IMR-90 (cell line): ENCODE data around the gene MOB2. TPM values are rescaled to one million over a fixed set of nuclear protein-coding genes. Genes with fewer than 3 reads are reported as not detected.

Source experiments
- ATAC-seq: fragments of 200-7000 bp; cut with Tn5 transposase; 2 replicates; pipeline ENCODE4 v1.9.1; 2020; ENCODE audit warnings: low read depth, mild to moderate bottlenecking, moderate library complexity
- BruUV-seq: library from RNA; stranded (reverse); fragments of 400-500 nt; replicated peaks from 2 replicates; lab custom pipeline; 2021; lab: Mats Ljungman, UMichigan
- CTCF ChIA-PET: fragments of 300-600 bp; formaldehyde crosslinking; extraction: SDS; loops from one replicate; lab custom pipeline; 2021; ENCODE audit warnings: antibody characterized with exemption; lab: Yijun Ruan, JAX
- POLR2A ChIA-PET: fragments of 300-600 bp; sonication (Branson Sonifier 250); formaldehyde crosslinking; loops from one replicate; lab custom pipeline; 2022; ENCODE audit warnings: antibody characterized with exemption; ENCODE audit not compliant: unreplicated experiment; lab: Charles Lee
- DNase-seq: peaks from one replicate; pipeline ENCODE4 v3.0.0; 2013
- H2AFZ ChIP-seq: replicated peaks from 2 replicates; pipeline ENCODE3; 2013; ENCODE audit warnings: low read length, mild to moderate bottlenecking; ENCODE audit not compliant: poor library complexity
- H2AK5ac ChIP-seq: 2 replicates; pipeline ENCODE4 v1.6.1; 2013; ENCODE audit warnings: low read depth, low read length, inconsistent platforms
- H2AK9ac ChIP-seq: replicated peaks from 2 replicates; pipeline ENCODE3; 2013; ENCODE audit warnings: mild to moderate bottlenecking, low read depth, low read length, moderate library complexity; ENCODE audit not compliant: poor library complexity
- H2BK120ac ChIP-seq: 2 replicates; pipeline ENCODE4 v1.6.1; 2013; ENCODE audit warnings: low read depth, low read length, inconsistent platforms
- H2BK15ac ChIP-seq: 3 replicates; pipeline ENCODE4 v1.6.1; 2013; ENCODE audit warnings: low read depth, low read length, inconsistent platforms
- H2BK20ac ChIP-seq: 2 replicates; pipeline ENCODE4 v1.6.1; 2013; ENCODE audit warnings: low read depth, mild to moderate bottlenecking, inconsistent platforms, low read length, moderate library complexity
- H2BK5ac ChIP-seq: 2 replicates; pipeline ENCODE4 v1.6.1; 2013; ENCODE audit warnings: mild to moderate bottlenecking, low read depth, low read length, inconsistent platforms; ENCODE audit not compliant: poor library complexity, severe bottlenecking
- H3K14ac ChIP-seq: replicated peaks from 2 replicates; pipeline ENCODE4 v1.6.1; 2013; ENCODE audit warnings: low read depth, low read length, inconsistent platforms
- H3K18ac ChIP-seq: 2 replicates; pipeline ENCODE4 v1.6.1; 2013; ENCODE audit warnings: low read depth, low read length, control low read depth
- H3K23ac ChIP-seq: 2 replicates; pipeline ENCODE4 v1.6.1; 2013; ENCODE audit warnings: low read depth, low read length, inconsistent platforms
- H3K27ac ChIP-seq: 2 replicates; pipeline ENCODE4 v1.5.1; 2013; ENCODE audit warnings: mild to moderate bottlenecking, control low read depth, low read length; ENCODE audit not compliant: insufficient read depth
- H3K27me3 ChIP-seq: 2 replicates; pipeline ENCODE4 v1.6.1; 2013; ENCODE audit warnings: low read length; ENCODE audit not compliant: control insufficient read depth, insufficient read depth
- H3K36me3 ChIP-seq: 2 replicates; pipeline ENCODE4 v1.6.1; 2013; ENCODE audit warnings: low read length, mixed read lengths; ENCODE audit not compliant: control insufficient read depth, insufficient read depth
- H3K4ac ChIP-seq: 2 replicates; pipeline ENCODE4 v1.6.1; 2013; ENCODE audit warnings: low read depth, low read length, inconsistent platforms
- H3K4me1 ChIP-seq: 2 replicates; pipeline ENCODE4 v1.6.1; 2013; ENCODE audit warnings: low read length, mixed read lengths; ENCODE audit not compliant: control insufficient read depth, insufficient read depth
- H3K4me2 ChIP-seq: 2 replicates; pipeline ENCODE4 v1.6.1; 2013; ENCODE audit warnings: low read depth, mild to moderate bottlenecking, control low read depth, low read length, moderate library complexity
- H3K4me3 ChIP-seq: 2 replicates; pipeline ENCODE4 v1.5.1; 2013; ENCODE audit warnings: low read depth, mild to moderate bottlenecking, control low read depth, low read length, moderate library complexity; ENCODE audit not compliant: insufficient read depth
- H3K56ac ChIP-seq: 2 replicates; pipeline ENCODE4 v1.6.1; 2013; ENCODE audit warnings: low read length, inconsistent platforms; ENCODE audit not compliant: insufficient read depth; ENCODE audit errors: extremely low read depth
- H3K79me1 ChIP-seq, 2 experiments: 2 replicates each; pipeline ENCODE4 v1.6.1; 2013; ENCODE audit warnings: low read length in 2 of 2, inconsistent platforms in 1 of 2, low read depth in 1 of 2
- H3K9ac ChIP-seq: 2 replicates; pipeline ENCODE4 v1.6.1; 2013; ENCODE audit warnings: low read depth, low read length, control low read depth
- H3K9me1 ChIP-seq: 2 replicates; pipeline ENCODE4 v1.6.1; 2013; ENCODE audit warnings: low read length, inconsistent platforms; ENCODE audit not compliant: insufficient read depth
- H3K9me3 ChIP-seq: 2 replicates; pipeline ENCODE4 v1.6.1; 2013; ENCODE audit warnings: low read length; ENCODE audit not compliant: control insufficient read depth, insufficient read depth
- H4K20me1 ChIP-seq: 2 replicates; pipeline ENCODE4 v1.6.1; 2013; ENCODE audit warnings: low read length, inconsistent platforms; ENCODE audit not compliant: insufficient read depth
- H4K5ac ChIP-seq: 2 replicates; pipeline ENCODE4 v1.6.1; 2013; ENCODE audit warnings: mild to moderate bottlenecking, low read depth, low read length, control low read depth
- H4K8ac ChIP-seq, 2 experiments: 2 replicates each; pipeline ENCODE4 v1.6.1; 2013; ENCODE audit warnings: low read depth in 2 of 2, low read length in 2 of 2, control low read depth in 1 of 2, inconsistent platforms in 1 of 2
- H4K91ac ChIP-seq: 2 replicates; pipeline ENCODE4 v1.6.1; 2013; ENCODE audit warnings: low read depth, low read length, inconsistent platforms; ENCODE audit not compliant: insufficient read depth
- BHLHE40 ChIP-seq: fragments of 150-350 bp; IDR thresholded peaks from 2 replicates; pipeline ENCODE4 v1.6.1; 2016; ENCODE audit warnings: mild to moderate bottlenecking, low read depth, low read length
- CEBPB ChIP-seq: IDR thresholded peaks from 2 replicates; pipeline ENCODE4 v1.6.1; 2012; ENCODE audit warnings: low read depth, low read length, improper control_type of control experiment
- CHD1 ChIP-seq: IDR thresholded peaks from 2 replicates; pipeline ENCODE4 v1.6.1; 2012; ENCODE audit warnings: low read depth, low read length, improper control_type of control experiment
- CTCF ChIP-seq: conservative IDR thresholded peaks from 2 replicates; pipeline ENCODE4 v1.5.1; 2012; ENCODE audit warnings: mild to moderate bottlenecking, low read depth, low read length, improper control_type of control experiment
- ELK1 ChIP-seq: fragments of 150-350 bp; IDR thresholded peaks from 2 replicates; pipeline ENCODE4 v1.6.1; 2016; ENCODE audit warnings: low read depth, mild to moderate bottlenecking, low read length, moderate library complexity, borderline replicate concordance
- FOS ChIP-seq: fragments of 150-350 bp; IDR thresholded peaks from 2 replicates; pipeline ENCODE4 v1.6.1; 2016; ENCODE audit warnings: low read depth, low read length
- MAFK ChIP-seq: IDR thresholded peaks from 2 replicates; pipeline ENCODE4 v1.6.1; 2012; ENCODE audit warnings: low read depth, low read length, improper control_type of control experiment
- MAZ ChIP-seq: IDR thresholded peaks from 2 replicates; pipeline ENCODE4 v1.6.1; 2012; ENCODE audit warnings: low read depth, mild to moderate bottlenecking, low read length, improper control_type of control experiment, moderate library complexity, borderline replicate concordance
- NFE2L2 ChIP-seq: fragments of 150-350 bp; IDR thresholded peaks from 2 replicates; pipeline ENCODE4 v1.6.1; 2016; ENCODE audit warnings: low read depth, mild to moderate bottlenecking, low read length
- POLR2A ChIP-seq: IDR thresholded peaks from 2 replicates; pipeline ENCODE4 v1.6.1; 2012; ENCODE audit warnings: mild to moderate bottlenecking, low read depth, low read length
- RAD21 ChIP-seq: IDR thresholded peaks from 2 replicates; pipeline ENCODE4 v1.6.1; 2012; ENCODE audit warnings: low read length, improper control_type of control experiment
- RCOR1 ChIP-seq: IDR thresholded peaks from 2 replicates; pipeline ENCODE4 v1.6.1; 2012; ENCODE audit warnings: mild to moderate bottlenecking, low read length, improper control_type of control experiment; ENCODE audit not compliant: insufficient replicate concordance
- RFX5 ChIP-seq: IDR thresholded peaks from 2 replicates; pipeline ENCODE4 v1.8.0; 2012; ENCODE audit warnings: low read depth, mild to moderate bottlenecking, low read length, moderate library complexity
- SMC3 ChIP-seq: fragments of 150-350 bp; IDR thresholded peaks from 2 replicates; pipeline ENCODE4 v1.6.1; 2016; ENCODE audit warnings: low read depth, mild to moderate bottlenecking, antibody characterized with exemption, low read length, moderate library complexity
- USF2 ChIP-seq: fragments of 150-350 bp; IDR thresholded peaks from 2 replicates; pipeline ENCODE4 v1.6.1; 2017; ENCODE audit warnings: mild to moderate bottlenecking, antibody characterized with exemption, low read length, low read depth
- WGBS, 2 experiments: methylation state at CpG; one replicate each; pipeline versions ENCODE4 v1.1.5 to v1.1.7; 2013; ENCODE audit warnings: missing lambda C conversion rate in 2 of 2; ENCODE audit not compliant: insufficient read length in 1 of 2; ENCODE audit errors: extremely low coverage in 2 of 2; 5-methylcytosine and 5-hydroxymethylcytosine counted together
- dilution Hi-C: fragments of 300-500 bp; cut with HindIII; formaldehyde crosslinking; loops from one replicate; pipeline ENCODE4 v1.14.3; 2018; ENCODE audit warnings: low sequenced_read_pairs; ENCODE audit not compliant: unreplicated experiment
- in situ Hi-C: fragments of 300-500 bp; cut with MboI; formaldehyde crosslinking; loops from 3 replicates; pipeline ENCODE4 v1.14.3; 2019; ENCODE audit warnings: low sequenced_read_pairs, inconsistent platforms, mixed read lengths
- intact Hi-C: fragments of 100-400 bp; cut with micrococcal nuclease; formaldehyde crosslinking; loops from 2 replicates; pipeline ENCODE4 v1.10.0; 2022
- polyA plus RNA-seq, 3 experiments: library from polyadenylated mRNA; depleted of rRNA; stranded (reverse); fragments of >200 nt; gene quantifications; 2 replicates each; pipeline ENCODE4 v1.2.3, GENCODE V29; 2012; ENCODE audit warnings: low replicate concordance in 1 of 3
- total RNA-seq: library from RNA; depleted of rRNA; stranded (reverse); fragments of >200 nt; gene quantifications from 2 replicates; pipeline ENCODE4 v1.2.3, GENCODE V29; 2012

MOB2 gene
- total and polyA plus RNA-seq, 2 of the 4 experiments (the other 2 are of a cell fraction) = 23.7 to 36.2 TPM

GRCh38 chr11:1494650-1495049, 8.1 kb upstream of the MOB2 start:
- H3K18ac ChIP-seq = no peak overlapping the region
- peaks cover 78% of the 10 kb centered on the region for H4K20me1 ChIP-seq
- ChIA-PET CTCF (no interaction called here), POLR2A (no interaction called here)
- no peak overlapping the region for H3K56ac ChIP-seq
- H3K27ac ChIP-seq = no peak overlapping the region
- no TSS peak for BruUV-seq
- H3K23ac ChIP-seq = no peak overlapping the region
- no peak overlapping the region for H2BK120ac ChIP-seq
- in situ Hi-C loops = no loop called here
- H2BK15ac ChIP-seq = no peak overlapping the region
- no peak overlapping the region for H3K4ac ChIP-seq
- no peak overlapping the region for H4K5ac ChIP-seq
- WGBS, 2 experiments = no CpG with 5 or more reads among the region's 3 CpGs
- H2BK20ac ChIP-seq = no peak overlapping the region
- H4K8ac ChIP-seq = no peak overlapping the region
- H3K79me1 ChIP-seq = peaks cover 46 to 66% of the 10 kb centered on the region in 2 experiments
- H3K14ac ChIP-seq = no peak overlapping the region
- H3K4me1 ChIP-seq = no peaks in the 10 kb centered on the region
- TF ChIP-seq FOS = no peak
- no peak for TF ChIP-seq CHD1
- TF ChIP-seq NFE2L2 = no peak
- TF ChIP-seq CTCF = no peak
- no peak for TF ChIP-seq RAD21
- no peak for TF ChIP-seq RCOR1
- TF ChIP-seq MAFK = no peak
- TF ChIP-seq USF2 = no peak
- TF ChIP-seq POLR2A = no peak
- TF ChIP-seq MAZ = no peak
- no peak for TF ChIP-seq ELK1
- TF ChIP-seq CEBPB = no peak
- TF ChIP-seq RFX5 = no peak
- no peak for TF ChIP-seq SMC3
- no peak for TF ChIP-seq BHLHE40
- no peak overlapping the region for H3K4me3 ChIP-seq
- H2AFZ ChIP-seq = no peak overlapping the region
- ATAC-seq (no peak), DNase-seq (no peak)
- no peak overlapping the region for H4K91ac ChIP-seq
- no peak overlapping the region for H3K9ac ChIP-seq
- H2BK5ac ChIP-seq = no peak overlapping the region
- no peak overlapping the region for H2AK9ac ChIP-seq
- H2AK5ac ChIP-seq = no peak overlapping the region
- H3K4me2 ChIP-seq = no peak overlapping the region
- H3K27me3 ChIP-seq = no peaks in the 10 kb centered on the region
- H3K9me1 ChIP-seq = peaks cover 25% of the 10 kb centered on the region
- H3K36me3 ChIP-seq = no peaks in the 10 kb centered on the region; the same call in 1 of the 2 replicates
- intact Hi-C loops = no loop called here
- dilution Hi-C loops = no loop called here
- H3K9me3 ChIP-seq = no peaks in the 10 kb centered on the region
